Measurements from ENCODE around the gene IL10RA. TPM values are rescaled to one million over a fixed set of nuclear protein-coding genes. Genes with fewer than 3 reads are reported as not detected.
"Not testable (repeated sequence)": the region's sequence is repeated elsewhere in the genome, so short reads cannot be mapped to it uniquely, and the experiment has no call there.

IL10RA gene
- total and polyA plus RNA-seq, 5 donors = 3.1 to 18.5 (median 11.2) TPM

DNA sequence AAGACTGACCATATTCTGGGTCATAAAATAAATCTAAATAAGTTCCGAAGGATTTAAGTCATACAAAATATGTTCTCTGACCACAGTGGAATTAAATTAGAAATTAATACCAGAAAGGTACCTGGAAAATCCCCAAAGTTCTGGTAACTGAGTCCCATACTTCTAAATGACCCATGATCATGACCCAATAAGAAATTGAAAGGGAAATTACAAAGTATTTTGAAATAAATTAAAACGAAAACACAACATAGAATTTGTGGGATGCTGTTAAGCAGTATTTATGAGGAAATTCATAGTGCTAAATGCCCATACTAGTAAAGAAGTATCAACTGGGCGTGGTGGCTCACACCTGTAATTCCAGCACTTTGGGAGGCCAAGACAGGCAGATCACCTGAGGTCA is 23.4 kb upstream of the IL10RA start:
- WGBS = 97% methylated on average over 3 of the region's 3 CpGs
- ATAC-seq (no peak), DNase-seq (no peak)
- no peak overlapping the region for H3K27ac ChIP-seq (ENCODE audit: low read length)
- H3K4me1 ChIP-seq (ENCODE audit: control insufficient read depth, insufficient read depth, low read length) = no peaks in the 10 kb centered on the region
- no peaks in the 10 kb centered on the region for H3K9me3 ChIP-seq (ENCODE audit: control insufficient read depth, low read length)
- intact Hi-C loops (cut with DNase I) = no loop called here
- no peak overlapping the region for H3K4me3 ChIP-seq (ENCODE audit: low read length)
- H3K27me3 ChIP-seq (ENCODE audit: control insufficient read depth, insufficient read depth) = no peaks in the 10 kb centered on the region

DNA sequence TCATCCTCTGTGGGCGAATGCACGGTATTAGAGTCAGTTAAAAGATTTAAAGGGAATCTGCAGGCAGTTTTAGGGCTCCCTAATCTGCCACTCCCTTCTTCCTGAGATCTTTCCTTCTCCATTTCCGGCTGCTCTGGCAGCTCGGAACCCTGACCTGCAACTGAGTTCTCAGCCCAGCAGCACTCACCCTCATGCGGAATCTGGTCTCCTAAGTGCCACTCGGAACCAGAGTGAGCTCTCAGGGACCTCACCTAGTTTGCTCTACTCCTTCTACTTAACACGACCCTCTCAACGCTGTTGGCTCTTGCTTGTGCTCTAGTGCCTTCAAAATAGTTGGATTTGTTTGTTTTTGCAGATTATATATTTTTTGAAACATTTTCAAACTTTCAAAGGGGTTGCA is 19.3 kb upstream of the IL10RA start:
- whole genome bisulfite sequencing = 71% methylated on average over 8 of the region's 8 CpGs
- DNase-seq (no peak), ATAC-seq (no peak)
- no peaks in the 10 kb centered on the region for H3K27me3 ChIP-seq (ENCODE audit: control insufficient read depth, insufficient read depth)
- H3K4me1 ChIP-seq (ENCODE audit: control insufficient read depth, insufficient read depth, low read length) = no peaks in the 10 kb centered on the region
- intact Hi-C loops (cut with DNase I) = no loop called here
- no peak overlapping the region for H3K27ac ChIP-seq (ENCODE audit: low read length)
- no peaks in the 10 kb centered on the region for H3K9me3 ChIP-seq (ENCODE audit: control insufficient read depth, low read length)
- no peak overlapping the region for H3K4me3 ChIP-seq (ENCODE audit: low read length)

DNA sequence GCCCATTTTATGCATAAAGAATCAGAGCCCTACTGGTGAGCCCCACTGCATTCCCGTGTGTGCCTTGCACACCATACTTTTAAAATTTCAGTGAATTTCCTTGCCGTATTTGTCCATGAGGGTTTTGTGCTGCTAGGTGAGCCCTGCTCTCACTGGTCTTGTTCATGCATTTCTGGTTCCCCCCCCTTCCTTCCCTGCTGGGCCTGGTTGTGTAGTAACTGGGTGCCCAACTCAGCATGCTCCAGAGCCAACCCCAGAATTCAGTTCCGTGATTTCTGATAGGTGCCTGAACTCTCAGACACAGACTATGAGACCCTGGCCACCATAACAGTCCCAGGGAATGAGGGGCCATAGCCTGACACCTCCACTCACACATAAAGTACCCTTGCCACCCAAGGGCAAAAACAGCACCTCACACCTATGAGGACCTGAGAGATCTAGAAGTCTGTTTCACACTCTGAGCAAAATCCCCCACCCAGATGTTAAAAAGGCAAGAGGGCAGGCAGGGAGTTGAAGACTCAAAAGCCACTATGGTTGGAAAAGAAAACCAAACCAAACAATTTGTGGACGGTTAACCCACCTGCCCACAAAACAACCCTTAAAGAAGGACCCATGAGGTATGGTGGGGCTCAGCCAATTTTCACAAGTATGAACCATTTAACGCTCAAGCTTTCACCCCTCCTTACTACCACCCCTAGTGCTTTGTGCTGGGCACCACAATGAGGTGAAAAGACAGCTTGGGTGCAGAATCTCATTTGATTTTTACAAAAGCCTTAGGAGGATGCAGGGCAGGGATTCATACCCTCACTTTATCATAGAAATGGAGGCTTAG is 16.8 kb upstream of the IL10RA start:
- H3K9me3 ChIP-seq (ENCODE audit: control insufficient read depth, low read length) = no peaks in the 10 kb centered on the region
- ATAC-seq = no peak
- no peak for DNase-seq
- no peak overlapping the region for H3K4me3 ChIP-seq (ENCODE audit: low read length)
- H3K27me3 ChIP-seq (ENCODE audit: control insufficient read depth, insufficient read depth) = no peaks in the 10 kb centered on the region
- 93% methylated on average over 5 of the region's 5 CpGs for WGBS
- H3K4me1 ChIP-seq (ENCODE audit: control insufficient read depth, insufficient read depth, low read length) = no peaks in the 10 kb centered on the region
- H3K27ac ChIP-seq (ENCODE audit: low read length) = no peak overlapping the region
- intact Hi-C loops (cut with DNase I) = no loop called here

DNA sequence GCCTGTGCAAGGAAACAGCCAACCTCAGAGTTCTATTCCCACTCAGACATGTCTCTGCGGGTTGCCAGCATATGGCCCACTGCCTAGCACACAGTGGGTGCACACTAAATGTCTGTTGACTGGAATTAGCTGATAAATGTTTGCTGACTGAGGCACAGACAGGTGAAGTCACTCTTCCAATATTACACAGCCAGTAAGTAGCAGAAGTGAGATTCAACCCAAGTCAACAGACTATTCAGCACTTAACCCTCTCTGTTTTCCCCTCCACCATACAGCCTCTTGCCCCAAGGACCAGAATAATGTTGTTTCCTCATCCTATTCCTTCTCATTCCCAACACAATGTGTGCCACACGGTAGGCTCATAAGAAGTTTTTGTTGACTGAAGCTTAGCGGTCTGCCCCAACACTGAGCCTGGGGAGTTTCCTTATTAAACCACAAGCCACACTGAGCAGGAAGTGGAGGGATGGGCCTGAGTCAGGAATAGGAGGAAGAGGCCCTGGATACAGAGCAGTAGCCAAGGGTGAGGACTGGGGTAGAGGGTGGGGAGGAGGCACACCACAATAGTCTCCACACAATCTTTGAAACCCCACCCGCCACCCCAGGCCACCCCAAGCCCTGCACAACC is 15.7 kb upstream of the IL10RA start:
- Histone ChIP-seq H3K4me1 (ENCODE audit: control insufficient read depth, insufficient read depth, low read length) (no peaks in the 10 kb centered on the region), H3K9me3 (ENCODE audit: control insufficient read depth, low read length) (no peaks in the 10 kb centered on the region), H3K4me3 (ENCODE audit: low read length) (no peak overlapping the region), H3K27ac (ENCODE audit: low read length) (no peak overlapping the region), H3K27me3 (ENCODE audit: control insufficient read depth, insufficient read depth) (no peaks in the 10 kb centered on the region)
- DNase-seq (no peak), ATAC-seq (peak; percentile 77 to 82)
- 72% methylated on average over 4 of the region's 4 CpGs for WGBS
- intact Hi-C loops (cut with DNase I) = no loop called here

DNA sequence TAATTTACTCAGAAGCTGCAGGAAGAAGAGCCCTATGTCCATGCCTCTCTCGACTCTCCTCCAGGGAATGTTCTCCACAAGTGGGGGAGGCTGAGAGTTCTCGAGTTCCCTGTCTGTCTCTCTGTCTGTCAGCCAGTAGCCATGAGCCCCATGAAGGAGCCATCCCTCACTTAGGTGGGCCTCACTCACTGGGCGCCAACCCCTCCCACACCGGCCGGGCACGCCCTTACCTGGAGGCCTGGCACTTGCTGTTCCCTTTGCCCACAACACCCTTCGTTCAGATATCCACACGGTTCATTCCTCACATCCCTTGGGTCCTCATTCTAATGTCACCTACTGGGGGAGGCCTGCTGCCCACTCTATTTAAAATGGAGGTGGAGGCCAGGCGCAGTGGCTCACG is 14.2 kb upstream of the IL10RA start:
- Histone ChIP-seq H3K4me1 (ENCODE audit: control insufficient read depth, insufficient read depth, low read length) (no peaks in the 10 kb centered on the region), H3K4me3 (ENCODE audit: low read length) (no peak overlapping the region), H3K27ac (ENCODE audit: low read length) (no peak overlapping the region), H3K9me3 (ENCODE audit: control insufficient read depth, low read length) (no peaks in the 10 kb centered on the region), H3K27me3 (ENCODE audit: control insufficient read depth, insufficient read depth) (no peaks in the 10 kb centered on the region)
- ATAC-seq (no peak), DNase-seq (no peak)
- 92% methylated on average over 10 of the region's 10 CpGs for WGBS
- intact Hi-C loops (cut with DNase I) = no loop called here

DNA sequence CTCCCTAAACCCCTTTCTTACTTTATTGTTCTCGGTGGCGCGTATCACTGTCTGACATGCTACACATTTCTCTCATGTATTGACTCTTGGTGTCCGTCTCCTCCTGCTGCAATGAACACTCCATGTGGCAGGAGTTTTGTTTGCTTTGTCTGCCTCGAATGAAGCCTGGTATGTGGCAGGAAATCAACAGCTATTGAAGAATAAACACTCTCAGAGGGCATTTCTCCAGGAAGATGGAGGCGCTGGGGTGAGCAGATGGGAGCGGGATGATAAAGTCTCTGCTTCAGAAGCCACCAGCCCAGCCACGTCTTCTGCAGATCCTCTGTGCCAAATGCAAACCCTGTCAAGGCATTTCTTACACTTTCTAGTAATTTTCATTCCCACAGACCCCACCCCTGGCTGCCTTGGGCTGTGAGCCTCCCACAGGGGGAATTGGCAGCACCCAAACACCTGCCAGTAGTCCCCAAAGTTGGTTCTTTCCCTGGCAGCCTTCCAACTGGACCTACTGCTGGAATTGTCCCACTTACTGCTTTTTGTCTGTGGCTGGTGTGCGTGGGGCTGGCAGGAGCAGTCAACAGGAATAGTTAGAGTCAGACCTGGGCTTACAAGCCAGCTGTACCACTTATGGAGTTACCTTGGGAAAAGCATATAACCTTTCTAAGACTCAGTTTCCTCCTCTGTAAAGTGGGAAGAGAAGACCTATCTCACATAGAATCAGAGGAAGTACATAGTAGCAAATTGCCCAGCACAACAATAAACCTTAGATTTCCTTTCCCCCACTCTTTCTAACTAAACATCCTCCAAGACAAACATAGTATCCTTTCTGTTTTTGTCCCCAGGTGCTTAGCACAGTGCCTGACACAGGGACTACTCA is 13.3 kb upstream of the IL10RA start:
- no peak overlapping the region for H3K4me3 ChIP-seq (ENCODE audit: low read length)
- no peaks in the 10 kb centered on the region for H3K4me1 ChIP-seq (ENCODE audit: control insufficient read depth, insufficient read depth, low read length)
- 41% methylated on average over 9 of the region's 9 CpGs for WGBS
- DNase-seq (no peak), ATAC-seq (no peak)
- no peak overlapping the region for H3K27ac ChIP-seq (ENCODE audit: low read length)
- no peaks in the 10 kb centered on the region for H3K27me3 ChIP-seq (ENCODE audit: control insufficient read depth, insufficient read depth)
- intact Hi-C loops (cut with DNase I) = no loop called here
- no peaks in the 10 kb centered on the region for H3K9me3 ChIP-seq (ENCODE audit: control insufficient read depth, low read length)

DNA sequence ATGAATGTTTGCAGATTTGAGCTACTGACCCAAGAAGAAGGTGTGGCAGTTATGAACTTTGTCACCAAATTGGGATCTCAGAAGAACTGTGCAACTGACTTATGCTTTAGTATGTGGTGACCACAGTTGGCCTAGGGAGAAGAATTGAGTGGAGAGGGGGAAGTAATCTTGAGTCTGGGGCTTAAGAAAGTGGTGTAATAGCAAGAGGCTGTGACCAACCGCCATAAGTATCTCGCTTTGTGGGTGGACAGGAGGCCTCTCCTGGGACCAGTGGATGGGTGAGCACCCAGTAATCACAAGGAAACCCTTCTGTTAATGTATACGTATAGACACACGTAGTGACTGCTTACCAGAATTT is 12.7 kb upstream of the IL10RA start:
- DNase-seq (no peak), ATAC-seq (no peak)
- Histone ChIP-seq H3K27ac (ENCODE audit: low read length) (no peak overlapping the region), H3K27me3 (ENCODE audit: control insufficient read depth, insufficient read depth) (no peaks in the 10 kb centered on the region), H3K9me3 (ENCODE audit: control insufficient read depth, low read length) (no peaks in the 10 kb centered on the region), H3K4me1 (ENCODE audit: control insufficient read depth, insufficient read depth, low read length) (no peaks in the 10 kb centered on the region), H3K4me3 (ENCODE audit: low read length) (no peak overlapping the region)
- 90% methylated on average over 4 of the region's 4 CpGs for WGBS
- intact Hi-C loops (cut with DNase I) = no loop called here

DNA sequence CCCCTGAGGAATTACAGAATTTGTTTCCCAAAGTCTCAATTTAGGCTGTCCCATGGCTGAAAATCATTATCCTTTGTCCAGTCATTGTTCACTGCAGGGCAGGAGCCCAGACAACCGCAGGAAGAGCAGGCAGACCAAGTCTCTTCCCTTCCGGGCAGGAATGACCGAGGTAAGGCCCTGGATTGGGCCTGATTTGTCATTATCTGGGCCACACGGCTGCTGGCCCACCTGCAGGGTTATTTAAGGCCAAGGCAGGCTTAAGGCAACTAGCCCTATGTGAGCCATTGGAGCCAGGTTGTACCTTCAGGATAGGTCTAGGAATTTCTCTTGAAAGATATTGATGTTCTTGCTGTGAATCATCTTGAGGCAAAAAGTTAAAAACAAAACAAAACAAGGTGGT is 9.7 kb upstream of the IL10RA start:
- no peak for DNase-seq
- H3K27ac ChIP-seq (ENCODE audit: low read length) = no peak overlapping the region
- WGBS = 80% methylated on average over 4 of the region's 4 CpGs
- intact Hi-C loops (cut with DNase I) = no loop called here
- no peak overlapping the region for H3K4me3 ChIP-seq (ENCODE audit: low read length)
- H3K9me3 ChIP-seq (ENCODE audit: control insufficient read depth, low read length) = no peaks in the 10 kb centered on the region
- H3K27me3 ChIP-seq (ENCODE audit: control insufficient read depth, insufficient read depth) = no peaks in the 10 kb centered on the region
- ATAC-seq = no peak
- no peaks in the 10 kb centered on the region for H3K4me1 ChIP-seq (ENCODE audit: control insufficient read depth, insufficient read depth, low read length)

DNA sequence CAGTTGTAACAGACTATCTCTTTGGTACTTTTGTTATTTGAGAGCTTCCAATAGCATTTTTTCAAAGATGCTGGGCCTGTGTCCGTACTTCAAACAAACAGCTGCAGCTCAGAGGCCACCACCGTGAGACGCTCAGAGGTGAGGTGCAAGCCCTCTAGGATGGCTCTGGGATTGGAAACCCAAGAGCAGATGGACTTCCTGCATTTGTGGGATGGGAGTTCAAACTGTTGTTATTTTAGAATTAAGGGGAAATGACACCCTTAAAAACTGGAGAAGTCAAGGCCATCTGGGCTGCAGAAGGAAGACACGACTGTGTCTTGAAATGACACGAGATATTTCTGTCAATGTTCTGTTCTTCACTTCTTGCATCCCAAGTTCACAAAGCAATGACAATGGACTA is 9.2 kb upstream of the IL10RA start:
- intact Hi-C loops (cut with DNase I) = no loop called here
- WGBS = 79% methylated on average over 5 of the region's 5 CpGs
- ATAC-seq = no peak

DNA sequence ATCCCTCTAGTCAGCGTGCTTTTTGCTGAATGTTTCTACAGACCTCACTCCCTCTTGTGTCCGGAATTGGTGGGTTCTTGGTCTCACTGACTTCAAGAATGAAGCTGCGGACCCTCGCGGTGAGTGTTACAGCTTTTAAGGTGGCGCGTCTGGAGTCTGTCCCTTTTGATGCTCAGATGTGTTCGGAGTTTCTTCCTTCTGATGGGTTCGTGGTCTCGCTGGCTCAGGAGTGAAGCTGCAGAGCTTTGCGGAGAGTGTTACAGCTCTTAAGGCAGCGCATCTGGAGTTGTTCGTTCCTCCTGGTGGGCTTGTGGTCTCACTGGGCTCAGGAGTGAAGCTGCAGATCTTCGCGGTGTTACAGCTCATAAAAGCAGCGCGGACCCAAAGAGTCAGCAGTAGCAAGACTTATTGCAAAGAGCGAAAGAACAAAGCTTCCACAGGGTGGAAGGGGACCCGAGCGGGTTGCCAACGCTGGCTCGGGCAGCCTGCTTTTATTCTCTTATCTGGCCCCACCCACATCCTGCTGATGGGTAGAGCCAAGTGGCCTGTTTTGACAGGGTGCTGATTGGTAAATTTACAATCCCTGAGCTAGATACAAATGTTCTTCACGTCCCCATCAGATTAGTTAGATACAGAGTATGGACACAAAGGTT is 8.5 kb upstream of the IL10RA start:
- H3K27ac ChIP-seq (ENCODE audit: low read length); H3K4me1 ChIP-seq (ENCODE audit: control insufficient read depth, insufficient read depth, low read length); DNase-seq; H3K9me3 ChIP-seq (ENCODE audit: control insufficient read depth, low read length); H3K27me3 ChIP-seq (ENCODE audit: control insufficient read depth, insufficient read depth); H3K4me3 ChIP-seq (ENCODE audit: low read length); ATAC-seq; intact Hi-C loops (cut with DNase I): not testable (repeated sequence)
- 79% methylated on average over 23 of the region's 23 CpGs for WGBS

More for the DNA sequence above, 9.2 kb upstream of the IL10RA start:
- no peak for DNase-seq
- no peaks in the 10 kb centered on the region for H3K4me1 ChIP-seq (ENCODE audit: control insufficient read depth, insufficient read depth, low read length)
- no peak overlapping the region for H3K4me3 ChIP-seq (ENCODE audit: low read length)
- H3K9me3 ChIP-seq (ENCODE audit: control insufficient read depth, low read length) = no peaks in the 10 kb centered on the region
- H3K27me3 ChIP-seq (ENCODE audit: control insufficient read depth, insufficient read depth) = no peaks in the 10 kb centered on the region
- no peak overlapping the region for H3K27ac ChIP-seq (ENCODE audit: low read length)

Measured in right cardiac atrium (tissue), 5 donors.